HG02870 (cell line): ENCODE results near the gene SUMO3.

Experiments used
- ATAC-seq: cut with Tn5 transposase; IDR thresholded peaks from one replicate; pipeline ENCODE4 v1.9.1; 2021; ENCODE audit warnings: mild to moderate bottlenecking, moderate library complexity; ENCODE audit not compliant: unreplicated experiment

The SUMO3 gene

DNA sequence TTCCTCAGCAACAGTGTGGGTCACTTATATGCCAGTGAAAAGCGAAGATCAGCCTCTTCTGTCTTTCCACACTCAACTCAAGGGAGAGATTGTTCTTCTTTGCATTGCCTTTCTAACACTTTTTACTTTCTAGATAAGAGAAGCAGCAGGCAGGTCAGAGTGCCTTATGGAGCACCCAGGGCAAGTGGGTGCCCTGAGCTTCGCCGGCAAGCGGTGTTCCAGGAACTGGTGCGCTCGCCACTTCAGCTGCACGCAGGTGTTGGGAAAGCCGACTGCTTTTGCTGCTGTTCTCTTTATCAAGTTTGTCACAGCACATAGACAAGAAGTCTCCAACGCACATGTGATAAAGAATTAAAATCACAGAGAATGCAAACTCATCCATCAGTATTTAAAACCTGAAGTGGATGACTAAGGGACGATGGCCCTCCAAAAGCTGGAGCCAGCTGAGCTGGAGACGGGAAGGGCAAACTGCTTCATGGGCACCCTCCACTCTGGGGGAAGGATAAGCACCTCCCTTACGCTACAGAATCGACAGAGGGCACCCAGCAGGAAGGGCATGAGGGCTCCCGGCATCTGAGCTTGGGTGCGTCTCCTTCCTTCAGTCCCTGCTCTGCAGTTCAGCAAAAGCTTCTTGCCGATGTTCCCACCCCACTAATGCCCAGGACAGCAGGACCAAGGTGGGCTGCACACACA lies 36.9 kb downstream of the SUMO3 start:
- no peak for ATAC-seq

DNA sequence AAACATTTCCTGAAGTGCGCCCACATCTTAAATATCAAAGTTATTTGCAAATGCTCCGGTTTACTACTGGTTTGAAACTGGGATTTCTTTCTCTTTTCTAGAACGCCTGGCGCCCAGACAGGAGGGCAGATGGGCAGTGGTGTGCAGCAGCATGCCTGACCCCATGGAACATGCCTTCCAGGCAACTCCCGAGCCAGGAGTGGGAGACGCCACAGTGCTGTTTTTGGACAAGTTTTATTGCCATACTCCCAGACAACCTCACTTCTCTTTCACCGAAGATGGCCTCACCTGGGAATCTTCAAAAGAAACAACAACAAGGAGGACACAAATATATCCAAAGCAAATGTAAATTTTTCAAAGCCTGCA lies 37.7 kb downstream of the SUMO3 start:
- ATAC-seq = no peak

DNA sequence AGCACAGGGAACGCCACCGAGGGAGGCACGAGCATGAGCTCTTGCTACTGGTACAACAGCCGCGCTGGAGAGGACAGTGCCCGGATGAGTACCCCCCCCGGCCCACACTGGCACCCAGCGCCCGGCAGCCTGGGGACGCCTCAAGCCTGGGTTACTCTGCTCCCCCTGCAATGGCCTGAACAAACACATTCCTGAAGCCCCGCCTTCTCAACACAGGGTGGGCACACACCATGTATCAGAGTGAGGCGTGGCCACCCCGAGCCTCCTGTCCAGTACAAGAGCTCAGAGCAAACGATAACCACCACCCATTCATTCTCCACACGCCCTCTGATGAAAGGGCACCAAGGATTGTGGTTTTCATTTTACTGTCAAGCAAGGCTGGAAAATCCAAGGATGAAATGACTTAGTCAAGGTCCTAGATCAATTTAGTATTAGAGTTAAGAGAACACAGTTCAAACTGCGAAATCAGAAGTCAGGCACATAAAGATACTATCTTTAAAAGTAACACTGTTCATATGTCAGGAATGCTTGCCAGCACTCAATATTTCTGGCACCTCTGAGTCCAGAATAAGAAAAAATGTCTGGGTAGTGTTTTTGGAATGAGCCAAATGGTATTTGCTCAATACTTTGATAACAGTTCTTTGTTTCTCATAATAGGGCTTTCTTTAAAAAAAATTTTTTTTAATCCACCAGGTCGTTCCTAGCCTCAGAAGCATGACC lies 38.3 kb downstream of the SUMO3 start:
- no peak for ATAC-seq

DNA sequence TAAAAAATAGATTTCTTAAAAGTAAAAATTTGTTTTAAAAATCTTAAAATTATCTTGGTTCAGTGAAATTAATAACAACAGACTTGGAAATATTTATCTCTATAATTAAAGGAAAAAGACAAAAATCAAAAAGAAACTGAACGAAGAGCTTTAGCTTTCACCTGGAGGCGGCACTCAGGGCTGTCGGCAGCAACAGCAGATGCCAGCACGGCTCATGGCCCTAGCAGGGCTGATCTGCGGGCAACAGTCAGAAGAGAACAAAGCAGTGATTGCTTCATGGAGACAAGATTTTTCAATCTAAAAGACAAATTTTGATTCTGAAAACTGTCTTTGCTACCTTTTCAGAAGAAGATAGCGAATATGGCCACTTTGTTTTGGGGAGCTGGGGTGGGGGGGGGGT lies 38.9 kb downstream of the SUMO3 start:
- ATAC-seq = no peak

DNA sequence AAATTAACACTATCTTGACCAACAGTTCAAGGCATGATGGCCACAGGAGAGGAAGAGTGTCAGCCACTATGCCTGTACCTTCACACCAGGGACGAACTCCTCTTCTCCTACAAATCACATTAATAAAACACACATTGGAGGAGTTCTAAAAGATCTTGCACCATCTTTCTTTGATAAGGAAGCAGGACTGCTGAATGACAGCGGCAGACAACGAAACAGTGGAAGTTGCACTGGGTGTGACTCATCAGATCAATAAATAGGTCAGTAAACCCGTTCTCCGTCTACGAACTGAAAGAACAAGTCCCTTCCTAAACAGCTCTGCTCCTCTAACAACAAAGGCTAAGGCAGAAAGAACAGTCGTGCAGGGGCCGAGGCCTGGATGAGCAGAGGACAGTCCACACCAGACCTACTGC lies 39.4 kb downstream of the SUMO3 start:
- no peak for ATAC-seq

DNA sequence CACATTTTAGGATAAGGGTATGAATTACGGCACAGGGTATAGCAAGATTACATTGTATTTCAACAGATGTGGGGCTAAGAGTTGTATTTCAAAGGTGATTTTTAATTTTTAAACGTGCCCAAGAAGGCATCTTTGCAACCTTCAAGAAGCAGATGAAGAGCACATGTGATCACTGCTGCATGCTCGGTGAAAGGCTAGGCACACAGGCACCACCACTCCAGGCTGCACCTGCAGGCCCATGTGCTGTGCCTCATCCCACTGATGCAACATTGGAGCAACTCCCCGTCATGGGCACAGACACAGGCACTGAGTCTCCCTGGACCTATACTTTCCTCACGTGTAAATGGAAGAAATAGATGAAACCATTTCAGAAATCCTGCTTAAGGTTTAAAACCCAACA lies 39.8 kb downstream of the SUMO3 start:
- ATAC-seq = no peak

DNA sequence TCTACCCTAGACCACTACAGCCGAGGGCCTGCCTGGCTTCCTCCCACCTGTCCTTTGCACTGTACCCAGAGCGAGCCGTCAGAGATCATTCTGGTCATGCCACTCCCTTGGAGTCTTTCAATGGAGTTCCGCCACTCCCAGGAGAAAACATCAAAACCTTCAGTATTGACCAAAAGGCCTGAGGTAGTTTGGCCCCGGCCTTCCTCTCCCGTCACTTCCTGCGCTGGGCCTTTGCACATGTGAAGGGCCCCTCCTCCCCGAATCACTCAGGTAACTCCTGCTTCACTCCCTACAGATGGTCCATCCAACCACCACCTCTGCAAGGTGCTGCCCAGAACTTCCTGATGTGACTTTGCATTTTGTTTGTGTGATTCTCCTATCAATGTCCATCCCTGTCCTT lies 42.9 kb downstream of the SUMO3 start:
- ATAC-seq = no peak

DNA sequence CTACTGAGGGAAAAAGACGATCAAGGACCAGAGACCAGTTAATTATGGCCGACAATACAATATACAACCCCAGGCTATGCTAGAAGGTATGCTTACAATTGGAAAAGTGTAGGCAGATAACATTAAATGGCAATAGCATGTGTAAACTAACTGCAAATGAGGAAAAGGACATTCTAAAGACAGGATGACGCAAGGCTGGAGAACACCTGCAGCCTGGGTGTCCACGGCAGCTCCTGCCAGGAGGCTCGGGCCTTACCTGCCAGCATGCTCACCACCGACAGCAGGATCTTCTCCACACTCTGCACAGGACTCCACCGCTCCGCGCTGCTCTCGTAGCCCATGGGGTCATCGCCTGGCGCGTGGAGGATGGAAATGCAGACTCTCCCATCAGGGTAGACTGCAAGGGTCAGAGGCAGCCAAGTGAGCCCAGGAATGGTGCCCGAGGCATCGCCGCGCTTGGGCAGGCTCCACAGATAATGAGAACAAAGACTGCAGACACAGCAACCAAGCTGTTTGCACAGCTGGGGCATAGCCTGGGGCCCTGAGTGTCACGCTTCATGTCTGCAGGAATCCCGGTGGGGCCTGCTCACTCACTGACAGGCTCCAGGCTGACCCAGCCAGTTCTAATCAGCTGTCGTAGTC lies 44.5 kb downstream of the SUMO3 start:
- no peak for ATAC-seq

DNA sequence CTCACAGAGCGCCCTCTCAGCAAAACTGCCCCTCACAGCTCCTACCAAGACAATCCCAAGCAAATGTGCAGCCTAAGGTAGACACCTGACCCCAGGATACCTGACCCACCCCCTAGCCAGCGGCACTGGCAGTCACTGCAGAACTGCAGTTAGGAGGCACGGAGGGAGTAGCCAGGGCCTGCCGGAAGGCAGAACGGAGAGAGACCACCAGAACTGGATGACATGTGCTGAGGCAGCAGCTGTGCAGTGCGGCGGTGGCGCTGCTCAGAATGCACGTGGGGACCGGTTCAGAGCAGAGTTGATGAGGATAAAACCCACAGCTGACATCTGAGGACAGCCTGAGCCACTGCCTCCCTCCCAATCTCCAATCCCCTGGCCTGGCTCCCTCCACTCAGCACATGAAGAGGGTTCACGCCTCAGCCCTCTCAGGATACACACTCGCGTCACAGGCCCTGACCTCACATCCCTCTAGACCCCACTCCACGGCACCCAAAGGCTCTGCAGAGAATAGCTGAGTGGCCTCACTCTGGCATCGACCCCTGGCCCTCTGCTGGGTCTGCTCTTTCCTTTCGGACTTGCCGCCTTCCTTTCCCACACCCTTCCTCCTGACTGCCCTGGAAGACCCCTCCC lies 45.9 kb downstream of the SUMO3 start:
- ATAC-seq = no peak

DNA sequence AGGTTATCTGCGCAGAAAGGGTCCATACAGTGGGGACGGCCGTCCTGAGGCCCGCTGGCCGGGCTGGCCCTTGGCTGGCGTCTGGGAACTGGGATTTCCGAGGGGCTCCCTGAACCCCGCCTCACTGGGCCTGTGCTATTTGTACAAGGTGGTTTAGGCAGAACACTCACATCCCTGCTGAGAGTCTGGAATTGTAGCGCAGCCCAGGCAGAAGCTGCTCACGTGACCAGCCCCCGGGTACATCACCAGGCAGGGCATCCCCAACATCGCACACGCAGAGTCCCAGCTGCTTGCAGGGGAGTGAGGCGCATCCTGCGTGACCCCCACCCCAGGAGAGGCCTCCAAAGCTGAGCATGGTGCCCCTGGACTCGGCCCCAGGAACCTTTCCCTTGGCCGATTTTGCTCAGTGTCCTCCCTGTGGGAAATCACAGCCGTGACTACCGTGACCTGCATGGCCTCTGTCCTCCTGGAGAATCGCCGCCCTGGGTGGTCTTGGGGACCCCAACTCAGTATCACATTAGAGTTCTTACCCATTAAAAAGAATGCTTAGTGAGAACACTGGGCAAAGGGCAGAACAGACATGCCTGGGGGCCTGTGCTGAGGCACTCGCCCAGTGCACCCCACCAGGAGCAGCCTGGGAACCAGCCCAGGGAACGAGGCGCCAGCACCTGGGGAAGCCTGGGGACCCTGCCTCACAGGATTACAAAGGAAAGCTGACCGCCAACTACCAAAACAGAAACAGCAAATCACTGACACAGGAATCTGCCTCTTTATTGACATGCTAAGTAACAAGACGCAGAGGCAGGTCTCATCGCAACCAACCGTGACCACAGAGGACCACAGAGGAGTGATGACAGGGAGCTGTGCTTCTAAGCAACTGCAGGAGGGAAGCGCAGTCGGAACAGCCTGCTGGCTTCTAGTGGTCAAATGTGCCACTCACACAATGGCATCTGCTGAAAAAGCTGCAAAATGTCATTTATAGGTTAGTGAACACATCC lies 49.7 kb downstream of the SUMO3 start:
- no peak for ATAC-seq

DNA sequence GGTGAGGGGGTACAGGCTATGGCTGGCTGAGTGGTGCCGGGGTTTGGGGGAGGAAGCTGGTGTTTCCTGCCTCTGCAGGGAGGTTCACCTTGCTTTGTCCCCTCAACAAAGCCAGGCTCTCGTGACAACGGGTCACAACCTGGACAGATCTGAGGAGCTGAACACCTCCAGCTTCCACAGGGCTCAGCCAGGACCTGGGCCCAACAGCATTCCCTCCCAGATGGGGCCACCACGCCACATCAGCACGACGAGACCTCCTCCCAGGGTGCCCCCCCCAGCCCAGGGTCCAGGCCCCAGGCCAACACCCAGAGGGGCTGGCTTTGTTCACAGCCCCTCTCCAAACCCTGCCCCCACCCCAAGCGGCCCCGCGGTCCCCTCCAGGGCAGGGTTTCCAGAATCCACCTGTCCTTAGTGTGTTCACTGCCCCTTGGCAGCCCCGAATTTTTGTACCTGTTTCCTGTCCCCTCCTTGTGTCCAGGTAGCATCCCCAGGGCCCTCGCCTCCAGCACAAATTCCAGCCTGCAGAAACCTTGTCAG lies 51.0 kb downstream of the SUMO3 start:
- ATAC-seq = no peak

DNA sequence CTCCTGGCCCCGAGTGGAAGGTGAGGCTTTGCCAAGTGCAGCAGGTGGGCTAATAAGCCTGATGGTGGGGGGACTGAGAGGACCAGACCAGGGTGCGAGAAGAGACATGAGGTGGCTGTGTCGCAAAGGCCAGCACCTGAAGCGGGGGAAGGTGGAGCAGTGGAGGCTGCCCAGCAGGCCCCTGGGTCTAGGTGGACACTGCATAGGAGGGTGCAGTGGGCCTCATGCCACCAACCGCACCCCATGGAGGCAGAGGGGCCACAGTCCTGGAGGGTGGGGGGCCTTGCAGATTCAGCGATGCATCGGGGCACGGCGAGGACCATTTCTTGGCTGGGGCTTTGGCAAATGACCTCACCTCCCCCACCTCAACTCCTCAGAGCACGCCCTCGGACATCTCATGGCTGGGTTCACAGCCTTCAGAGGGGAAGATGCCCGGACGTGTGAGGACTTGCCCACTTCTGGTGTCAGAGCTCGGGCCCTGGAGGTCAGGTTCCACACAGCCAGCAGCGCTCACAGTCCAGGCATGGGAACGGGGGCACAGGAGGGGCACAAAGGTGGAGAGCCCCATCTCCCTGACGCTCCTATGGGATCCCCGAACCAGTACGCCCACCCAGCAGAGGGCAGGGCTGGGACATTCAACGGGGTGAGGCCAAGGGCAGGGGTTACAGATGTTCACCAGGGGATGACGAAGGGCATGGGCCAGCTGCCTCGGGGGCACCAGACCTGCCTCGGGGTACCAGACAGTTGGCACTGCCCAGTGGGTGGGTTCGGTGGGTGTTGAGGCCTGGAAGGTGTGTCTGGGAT lies 51.6 kb downstream of the SUMO3 start:
- no peak for ATAC-seq

DNA sequence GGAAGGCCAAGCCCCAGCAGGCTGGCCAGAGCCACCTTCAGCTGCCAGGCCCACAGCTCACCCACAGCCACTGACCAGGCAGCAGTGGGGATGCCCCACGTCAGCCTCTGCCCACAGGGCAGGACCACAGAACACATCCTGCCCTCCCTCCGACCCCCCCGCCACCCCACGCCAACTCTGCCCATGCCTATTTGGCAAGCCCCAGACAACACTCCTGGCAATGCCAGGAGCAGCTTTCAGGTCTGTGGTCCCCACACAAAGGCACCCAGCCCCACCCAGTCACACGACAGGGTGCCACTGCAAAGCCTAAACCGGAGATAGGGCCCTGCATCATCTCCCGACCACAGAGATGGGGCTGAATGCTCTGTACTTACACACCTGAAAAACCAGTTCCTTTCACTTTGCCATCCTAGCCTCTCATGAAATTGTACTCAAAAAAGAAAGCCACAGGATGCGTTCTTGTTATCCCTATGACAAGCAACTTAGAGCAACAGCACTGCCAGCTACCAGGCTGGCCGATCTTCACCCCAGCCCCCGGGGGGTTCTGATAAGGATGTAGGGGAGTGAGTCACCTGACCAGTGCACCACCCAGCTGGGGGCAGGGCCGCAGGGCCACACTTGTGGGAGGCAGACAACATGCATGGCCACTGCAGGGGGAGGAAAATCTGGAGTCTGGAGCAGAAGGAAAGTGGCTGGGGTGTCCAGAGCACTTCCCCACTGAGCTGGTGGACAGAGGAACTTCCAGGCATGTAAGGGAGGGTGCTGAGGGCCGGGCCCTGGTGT lies 52.4 kb downstream of the SUMO3 start:
- ATAC-seq = no peak

DNA sequence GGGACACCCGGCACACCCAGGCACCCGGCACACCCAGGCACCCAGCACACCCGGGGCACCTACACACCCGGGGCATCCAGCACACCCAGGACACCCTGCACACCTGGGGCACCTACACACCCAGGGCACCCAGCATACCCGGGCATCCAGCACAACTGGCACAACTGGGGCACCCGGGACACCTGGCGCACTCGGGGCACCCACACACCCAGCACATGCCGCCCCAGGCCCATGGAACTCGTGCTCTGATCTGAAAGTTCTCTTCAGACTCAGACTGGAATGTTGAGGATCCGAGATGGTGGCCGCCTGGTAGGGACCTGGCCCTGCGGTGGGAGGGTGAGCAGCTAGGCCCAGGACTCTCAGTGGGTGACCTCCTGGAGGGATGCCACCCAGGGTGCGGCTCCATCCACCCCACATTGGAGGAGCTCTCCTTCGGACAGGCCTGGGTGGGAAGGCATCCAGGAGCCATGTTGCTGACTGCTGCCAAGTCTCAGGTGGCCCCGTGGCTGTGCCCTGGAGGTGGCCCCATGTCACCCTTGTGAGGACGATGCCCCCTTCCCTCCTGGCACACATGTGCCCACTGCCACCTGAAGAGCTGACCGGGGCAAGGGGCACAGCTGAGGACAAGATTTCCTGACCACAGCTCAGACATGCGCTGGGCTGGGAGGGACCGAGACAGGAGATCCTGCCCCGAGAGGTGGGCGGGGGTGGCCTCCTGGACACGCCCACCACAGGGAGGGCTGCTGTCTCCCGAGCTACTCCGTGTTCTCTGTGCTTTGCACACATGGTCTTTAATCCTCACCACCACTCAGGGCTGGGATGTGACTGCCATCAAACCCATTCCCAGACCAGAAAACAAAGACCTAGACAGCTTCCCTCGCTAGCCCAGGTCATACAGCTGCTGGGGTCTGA lies 53.3 kb downstream of the SUMO3 start:
- ATAC-seq = no peak

DNA sequence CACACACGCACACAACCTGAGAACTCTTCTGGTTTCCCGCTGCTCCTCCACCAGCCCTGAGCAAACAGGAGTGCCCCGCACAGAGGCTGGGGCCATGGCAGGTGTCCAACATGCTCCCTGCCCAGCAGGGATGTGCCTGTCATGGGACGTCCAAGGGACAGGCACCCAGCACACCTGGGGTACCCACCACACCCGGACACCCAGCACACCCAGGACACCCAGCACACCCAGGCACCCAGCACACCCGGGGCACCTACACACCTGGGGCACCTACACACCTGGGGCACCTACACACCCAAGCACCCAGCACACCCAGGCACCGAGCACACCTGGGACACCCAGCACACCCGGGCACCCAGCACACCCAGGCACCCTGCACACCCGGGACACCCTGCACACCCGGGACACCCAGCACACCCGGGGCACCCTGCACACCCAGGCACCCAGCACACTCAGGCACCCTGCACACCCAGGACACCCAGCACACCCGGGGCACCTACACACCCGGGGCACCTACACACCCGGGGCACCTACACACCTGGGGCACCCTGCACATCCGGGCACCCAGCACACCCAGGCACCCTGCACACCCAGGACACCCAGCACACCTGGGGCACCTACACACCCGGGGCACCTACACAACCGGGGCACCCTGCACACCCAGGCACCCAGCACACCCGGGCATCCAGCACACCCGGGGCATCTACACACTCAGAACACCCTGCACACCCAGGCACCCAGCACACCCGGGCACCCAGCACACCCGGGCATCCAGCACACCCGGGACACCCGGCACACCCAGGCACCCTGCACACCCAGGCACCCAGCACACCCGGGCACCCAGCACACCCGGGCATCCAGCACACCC lies 54.2 kb downstream of the SUMO3 start:
- no peak for ATAC-seq

DNA sequence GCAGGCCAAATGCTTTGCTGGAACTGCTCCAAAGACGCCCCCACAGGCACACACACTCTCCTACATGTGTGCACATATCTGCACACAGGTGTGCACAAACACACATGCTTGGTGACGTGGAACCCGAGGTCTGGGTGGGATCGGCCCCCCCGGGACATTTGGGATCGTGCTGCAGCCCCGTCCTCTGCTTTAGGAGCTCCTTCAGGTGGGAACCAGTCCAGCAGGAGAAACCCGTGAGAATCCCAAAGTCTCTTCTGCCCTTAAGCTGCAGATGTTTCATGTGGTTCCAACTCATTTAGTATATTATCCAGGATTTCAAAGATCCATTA lies 54.8 kb downstream of the SUMO3 start:
- no peak for ATAC-seq
